Measurements from ENCODE around the gene PRKAB1. TPM values are rescaled to one million over a fixed set of nuclear protein-coding genes. Genes with fewer than 3 reads are reported as not detected.

Gene PRKAB1
- total and polyA plus RNA-seq, 9 of the 15 experiments (the other 6 are each of a cell fraction or from before 2014, with no cell fraction given): 32.6 to 94.2 (median 63.8) TPM

GRCh38 chr12:119664642-119665041 lies 3.3 kb upstream of the PRKAB1 start:
- no peak for TF ChIP-seq ZNF830 (CRISPR knock-in tag; IDR thresholded peaks at IDR 0.05)
- no peak for TF ChIP-seq EZH2 (IDR thresholded peaks at IDR 0.05; ENCODE audit: borderline replicate concordance, low read depth, low read length)
- no peak for TF ChIP-seq MITF (IDR thresholded peaks at IDR 0.05)
- no peak for TF ChIP-seq ZNF445 (CRISPR knock-in tag; IDR thresholded peaks at IDR 0.05; ENCODE audit: low read depth)
- no peak for TF ChIP-seq ZFP36 (IDR thresholded peaks at IDR 0.05; ENCODE audit: low read depth, low read length, partially characterized antibody)
- no peak for TF ChIP-seq HCFC1 (IDR thresholded peaks at IDR 0.05; ENCODE audit: low read depth, low read length)
- no peak for TF ChIP-seq E2F6 (IDR thresholded peaks at IDR 0.05; ENCODE audit: borderline replicate concordance in 1 of 2, extremely low read depth in 1 of 2, insufficient read depth in 1 of 2, insufficient read length in 1 of 2, low read depth in 1 of 2, low read length in 1 of 2, poor library complexity in 1 of 2, severe bottlenecking in 1 of 2)
- no peak for TF ChIP-seq CREB3 (tag; conservative IDR thresholded peaks at IDR 0.05; ENCODE audit: low read depth)
- no peak for TF ChIP-seq TRIM24 (IDR thresholded peaks at IDR 0.05)
- no peak for TF ChIP-seq ZFP30 (CRISPR knock-in tag; IDR thresholded peaks at IDR 0.05; ENCODE audit: borderline replicate concordance)
- no peak for TF ChIP-seq NEUROD1 (IDR thresholded peaks at IDR 0.05; ENCODE audit: borderline replicate concordance, low read depth, low read length, partially characterized antibody)
- no peak for TF ChIP-seq ZNF165 (CRISPR knock-in tag; IDR thresholded peaks at IDR 0.05; ENCODE audit: borderline replicate concordance)
- no peak for TF ChIP-seq ZNF174 (CRISPR knock-in tag; IDR thresholded peaks at IDR 0.05)
- no peak for TF ChIP-seq TRIM28 (IDR thresholded peaks at IDR 0.05)
- TF ChIP-seq PHF21A (IDR thresholded peaks at IDR 0.05; ENCODE audit: borderline replicate concordance, low read depth): no peak
- no peak for TF ChIP-seq MXI1 (IDR thresholded peaks at IDR 0.05; ENCODE audit: low read depth, low read length)
- TF ChIP-seq ZNF398 (CRISPR knock-in tag; IDR thresholded peaks at IDR 0.05): no peak
- no TSS peak for BruUV-seq (replicated peaks)
- H3K27me3 ChIP-seq (ENCODE audit: control insufficient read depth in 2 of 2, insufficient read depth in 2 of 2, low read length in 2 of 2): no peaks in the 10 kb centered on the region
- no peaks in the 10 kb centered on the region for H3K9me1 ChIP-seq (ENCODE audit: control insufficient read depth, insufficient read depth, low read length)
- H3K79me2 ChIP-seq (ENCODE audit: control insufficient read depth, insufficient read depth, low read length): peaks cover 18% of the 10 kb centered on the region
- intact Hi-C loops (cut with micrococcal nuclease) (loop anchor here (10.0 kb wide), 1 partner anchor 240 kb away; no protein-coding TSS in a partner anchor), in situ Hi-C loops (cut with MboI) (no loop called here)
- POLR2A ChIA-PET: interaction anchor here (0.6 to 1.4 kb wide), 4 partner anchors 11 to 195 kb away, joined by 3 to 10 read pairs (median 4); no protein-coding TSS in a partner anchor
- 71% methylated on average over 1 of the region's 1 CpG for WGBS (ENCODE audit: insufficient coverage, low coverage, missing lambda C conversion rate)
- ATAC-seq (no peak), FAIRE-seq (no peak), DNase-seq (ENCODE audit: extremely low read depth in 1 of 4, low spot score in 3 of 4) (no peak)
- peak overlapping the region; percentile 14; the same call in 1 of the 3 replicates for H3K27ac ChIP-seq (ENCODE audit: extremely low read depth, low read depth, low read length)
- CTCF ChIA-PET (ENCODE audit: low intra/inter-chr PET ratio): no interaction called here
- peak overlapping the region; percentile 73; the same call in 1 of the 2 replicates for H3K4me2 ChIP-seq (ENCODE audit: insufficient read depth, low read length)
- no peaks in the 10 kb centered on the region for H4K20me1 ChIP-seq (replicated peaks; ENCODE audit: control insufficient read depth, insufficient read depth, low read length)
- peaks cover 2% of the 10 kb centered on the region; the same call in 2 of the 3 replicates for H3K36me3 ChIP-seq (ENCODE audit: control insufficient read depth, insufficient read depth, low read length)
- H3K4me1 ChIP-seq (replicated peaks in 1 of 2; ENCODE audit: control insufficient read depth in 2 of 2, insufficient read depth in 2 of 2, low read length in 2 of 2): peaks cover 21 to 55% of the 10 kb centered on the region in 2 experiments; a peak in 4 of 5 replicates
- no peaks in the 10 kb centered on the region for H3K9me3 ChIP-seq (replicated peaks; ENCODE audit: control insufficient read depth, insufficient read depth, low read depth, low read length)
- no peak overlapping the region for H2AFZ ChIP-seq (ENCODE audit: low read depth, low read length)
- H3K9ac ChIP-seq (ENCODE audit: insufficient read depth in 1 of 2, low read depth in 2 of 2, low read length in 2 of 2): no peak overlapping the region
- H3K4me3 ChIP-seq: no peak overlapping the region

Data from K562 (cell line).